ENCODE data around the gene USP38.
"Not testable (repeated sequence)": the region's sequence is repeated elsewhere in the genome, so short reads cannot be mapped to it uniquely, and the experiment has no call there.

USP38 gene

GRCh38 chr4:143230683-143231082 lies 46.0 kb downstream of the USP38 start:
- no peak for ATAC-seq (ENCODE audit: insufficient read depth, low read depth)
- H3K27ac ChIP-seq (ENCODE audit: low read length), result no peak overlapping the region
- H2AFZ ChIP-seq (ENCODE audit: low read depth, low read length), result no peak overlapping the region
- H3K79me2 ChIP-seq (ENCODE audit: insufficient read depth, low read length), result no peaks in the 10 kb centered on the region
- H3K27me3 ChIP-seq (ENCODE audit: insufficient read depth, low read length, poor library complexity), result no peaks in the 10 kb centered on the region
- H3K9ac ChIP-seq (ENCODE audit: low read depth, low read length), result no peak overlapping the region
- H4K20me1 ChIP-seq (ENCODE audit: insufficient read depth, low read length), result no peaks in the 10 kb centered on the region
- TF ChIP-seq EZH2 (IDR thresholded peaks at IDR 0.05; ENCODE audit: borderline replicate concordance, low read depth, low read length, severe bottlenecking) (no peak), CTCF (IDR thresholded peaks at IDR 0.05; ENCODE audit: borderline replicate concordance, extremely low read depth, low read length, poor library complexity, severe bottlenecking) (no peak)
- no peak for DNase-seq
- no peak overlapping the region for H3K4me3 ChIP-seq (ENCODE audit: low read depth in 1 of 2, low read length in 2 of 2)
- H3K4me1 ChIP-seq (ENCODE audit: insufficient read depth, low read length), result no peaks in the 10 kb centered on the region
- H3K9me3 ChIP-seq (ENCODE audit: insufficient read depth, low read length, severe bottlenecking), result no peaks in the 10 kb centered on the region
- H3K36me3 ChIP-seq (ENCODE audit: insufficient read depth, low read length), result no peaks in the 10 kb centered on the region
- H3K4me2 ChIP-seq (ENCODE audit: insufficient read depth, low read length), result no peak overlapping the region

- Histone ChIP-seq H3K27me3 (ENCODE audit: insufficient read depth, low read length, poor library complexity) (no peaks in the 10 kb centered on the region), H3K36me3 (ENCODE audit: insufficient read depth, low read length) (no peaks in the 10 kb centered on the region), H3K4me2 (ENCODE audit: insufficient read depth, low read length) (no peak overlapping the region), H3K9me3 (ENCODE audit: insufficient read depth, low read length, severe bottlenecking) (no peaks in the 10 kb centered on the region), H3K4me3 (ENCODE audit: low read depth in 1 of 2, low read length in 2 of 2) (no peak overlapping the region), H3K79me2 (ENCODE audit: insufficient read depth, low read length) (no peaks in the 10 kb centered on the region), H3K9ac (ENCODE audit: low read depth, low read length) (no peak overlapping the region), H2AFZ (ENCODE audit: low read depth, low read length) (no peak overlapping the region), H4K20me1 (ENCODE audit: insufficient read depth, low read length) (no peaks in the 10 kb centered on the region), H3K4me1 (ENCODE audit: insufficient read depth, low read length) (no peaks in the 10 kb centered on the region), H3K27ac (ENCODE audit: low read length) (no peak overlapping the region)
- DNase-seq (no peak), ATAC-seq (ENCODE audit: insufficient read depth, low read depth) (no peak)
- TF ChIP-seq CTCF (IDR thresholded peaks at IDR 0.05; ENCODE audit: borderline replicate concordance, extremely low read depth, low read length, poor library complexity, severe bottlenecking) (no peak), EZH2 (IDR thresholded peaks at IDR 0.05; ENCODE audit: borderline replicate concordance, low read depth, low read length, severe bottlenecking) (no peak)
Measured at GRCh38 chr4:143232277-143232676, 47.6 kb downstream of the USP38 start.

- no peak overlapping the region for H3K4me3 ChIP-seq (ENCODE audit: low read depth in 1 of 2, low read length in 2 of 2)
- no peak overlapping the region for H3K4me2 ChIP-seq (ENCODE audit: insufficient read depth, low read length)
- TF ChIP-seq CTCF (IDR thresholded peaks at IDR 0.05; ENCODE audit: borderline replicate concordance, extremely low read depth, low read length, poor library complexity, severe bottlenecking) (no peak), EZH2 (IDR thresholded peaks at IDR 0.05; ENCODE audit: borderline replicate concordance, low read depth, low read length, severe bottlenecking) (no peak)
- H3K79me2 ChIP-seq (ENCODE audit: insufficient read depth, low read length), result no peaks in the 10 kb centered on the region
- no peak for ATAC-seq (ENCODE audit: insufficient read depth, low read depth)
- H2AFZ ChIP-seq (ENCODE audit: low read depth, low read length), result no peak overlapping the region
- no peak overlapping the region for H3K27ac ChIP-seq (ENCODE audit: low read length)
- no peak overlapping the region for H3K9ac ChIP-seq (ENCODE audit: low read depth, low read length)
- no peak for DNase-seq
- H3K27me3 ChIP-seq (ENCODE audit: insufficient read depth, low read length, poor library complexity), result no peaks in the 10 kb centered on the region
- no peaks in the 10 kb centered on the region for H3K4me1 ChIP-seq (ENCODE audit: insufficient read depth, low read length)
- no peaks in the 10 kb centered on the region for H3K9me3 ChIP-seq (ENCODE audit: insufficient read depth, low read length, severe bottlenecking)
- H3K36me3 ChIP-seq (ENCODE audit: insufficient read depth, low read length), result no peaks in the 10 kb centered on the region
- H4K20me1 ChIP-seq (ENCODE audit: insufficient read depth, low read length), result no peaks in the 10 kb centered on the region
Measured at GRCh38 chr4:143234153-143234552, 49.4 kb downstream of the USP38 start.

GRCh38 chr4:143237195-143237594 lies 52.5 kb downstream of the USP38 start:
- ATAC-seq (ENCODE audit: insufficient read depth, low read depth); H3K4me2 ChIP-seq (ENCODE audit: insufficient read depth, low read length): not testable (repeated sequence)

More at GRCh38 chr4:143237195-143237594, 52.5 kb downstream of the USP38 start:
- H2AFZ ChIP-seq (ENCODE audit: low read depth, low read length); H3K79me2 ChIP-seq (ENCODE audit: insufficient read depth, low read length); H3K27me3 ChIP-seq (ENCODE audit: insufficient read depth, low read length, poor library complexity); H3K4me3 ChIP-seq (ENCODE audit: low read depth in 1 of 2, low read length in 2 of 2); H3K36me3 ChIP-seq (ENCODE audit: insufficient read depth, low read length); H3K4me1 ChIP-seq (ENCODE audit: insufficient read depth, low read length); H3K27ac ChIP-seq (ENCODE audit: low read length); H4K20me1 ChIP-seq (ENCODE audit: insufficient read depth, low read length); H3K9ac ChIP-seq (ENCODE audit: low read depth, low read length); DNase-seq: not testable (repeated sequence)
- H3K9me3 ChIP-seq (ENCODE audit: insufficient read depth, low read length, severe bottlenecking), result peaks cover 12% of the 10 kb centered on the region
